ENCODE data around the gene ARHGAP29. TPM values are rescaled to one million over a fixed set of nuclear protein-coding genes. Genes with fewer than 3 reads are reported as not detected.

The ARHGAP29 gene
- total and polyA plus RNA-seq, 2 experiments from 2014 or later, result 9.6 to 22.3 TPM

- TF ChIP-seq, protein P1, sequence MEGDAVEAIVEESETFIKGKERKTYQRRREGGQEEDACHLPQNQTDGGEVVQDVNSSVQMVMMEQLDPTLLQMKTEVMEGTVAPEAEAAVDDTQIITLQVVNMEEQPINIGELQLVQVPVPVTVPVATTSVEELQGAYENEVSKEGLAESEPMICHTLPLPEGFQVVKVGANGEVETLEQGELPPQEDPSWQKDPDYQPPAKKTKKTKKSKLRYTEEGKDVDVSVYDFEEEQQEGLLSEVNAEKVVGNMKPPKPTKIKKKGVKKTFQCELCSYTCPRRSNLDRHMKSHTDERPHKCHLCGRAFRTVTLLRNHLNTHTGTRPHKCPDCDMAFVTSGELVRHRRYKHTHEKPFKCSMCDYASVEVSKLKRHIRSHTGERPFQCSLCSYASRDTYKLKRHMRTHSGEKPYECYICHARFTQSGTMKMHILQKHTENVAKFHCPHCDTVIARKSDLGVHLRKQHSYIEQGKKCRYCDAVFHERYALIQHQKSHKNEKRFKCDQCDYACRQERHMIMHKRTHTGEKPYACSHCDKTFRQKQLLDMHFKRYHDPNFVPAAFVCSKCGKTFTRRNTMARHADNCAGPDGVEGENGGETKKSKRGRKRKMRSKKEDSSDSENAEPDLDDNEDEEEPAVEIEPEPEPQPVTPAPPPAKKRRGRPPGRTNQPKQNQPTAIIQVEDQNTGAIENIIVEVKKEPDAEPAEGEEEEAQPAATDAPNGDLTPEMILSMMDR (IDR thresholded peaks at IDR 0.05; ENCODE audit: poor library complexity), result no peak
- TF ChIP-seq EZH2phosphoT487 (IDR thresholded peaks at IDR 0.05; ENCODE audit: low read depth, severe bottlenecking, unreplicated experiment), result no peak
- no peak for TF ChIP-seq EZH2 (IDR thresholded peaks at IDR 0.05; ENCODE audit: borderline replicate concordance)
- Histone ChIP-seq H3K79me2 (peaks cover 79% of the 10 kb centered on the region), H3K27ac (no peak overlapping the region), H3K9me2 (replicated peaks; ENCODE audit: insufficient read depth) (no peaks in the 10 kb centered on the region), H4K20me1 (ENCODE audit: insufficient read depth, poor library complexity, severe bottlenecking) (peaks cover 6% of the 10 kb centered on the region), H3K4me1 (ENCODE audit: insufficient read depth) (no peaks in the 10 kb centered on the region), H3K4me2 (no peak overlapping the region), H3K4me3 (no peak overlapping the region), H3K36me3 (replicated peaks; ENCODE audit: insufficient read depth, low read depth) (no peaks in the 10 kb centered on the region), H2AFZ (no peak overlapping the region), H3K27me3 (no peaks in the 10 kb centered on the region), H3K9me3 (ENCODE audit: low read depth) (no peaks in the 10 kb centered on the region)
- DNase-seq (ENCODE audit: low spot score), result no peak
- 80% methylated on average over 2 of the region's 2 CpGs for WGBS (ENCODE audit: low lambda C conversion rate, missing lambda C conversion rate)
Measured at GRCh38 chr1:94225845-94226244, 11.5 kb downstream of the ARHGAP29 start.

DNA sequence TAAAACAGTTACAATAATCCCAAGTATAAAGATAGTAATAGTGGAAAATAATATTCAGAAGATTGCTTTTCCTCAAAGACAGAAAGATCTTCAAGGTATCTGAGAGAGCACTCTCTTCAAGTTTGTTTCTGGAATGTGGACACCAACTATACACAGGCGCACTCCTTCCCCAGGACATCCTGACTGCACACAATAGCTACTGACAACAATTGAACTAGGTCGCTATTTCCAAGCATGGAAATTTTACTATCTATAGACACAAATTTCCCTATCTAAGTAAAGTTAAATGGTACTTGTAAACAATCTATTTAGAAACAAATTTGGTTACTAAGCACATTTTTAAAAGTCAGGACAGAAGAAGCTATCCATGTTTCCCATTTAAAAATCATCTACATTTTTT, 19.1 kb downstream of the ARHGAP29 start:
- WGBS (ENCODE audit: low lambda C conversion rate, missing lambda C conversion rate), result 87% methylated on average over 2 of the region's 2 CpGs
- no peaks in the 10 kb centered on the region for H3K27me3 ChIP-seq
- no peak overlapping the region for H3K4me3 ChIP-seq
- no peaks in the 10 kb centered on the region for H3K9me2 ChIP-seq (replicated peaks; ENCODE audit: insufficient read depth)
- no peaks in the 10 kb centered on the region for H3K9me3 ChIP-seq (ENCODE audit: low read depth)
- no peak overlapping the region for H3K4me2 ChIP-seq
- no peaks in the 10 kb centered on the region for H4K20me1 ChIP-seq (ENCODE audit: insufficient read depth, poor library complexity, severe bottlenecking)
- H3K4me1 ChIP-seq (ENCODE audit: insufficient read depth), result no peaks in the 10 kb centered on the region
- peaks cover 37% of the 10 kb centered on the region for H3K79me2 ChIP-seq
- H3K36me3 ChIP-seq (replicated peaks; ENCODE audit: insufficient read depth, low read depth), result no peaks in the 10 kb centered on the region
- H3K27ac ChIP-seq, result no peak overlapping the region
- DNase-seq (ENCODE audit: low spot score), result no peak
- TF ChIP-seq EZH2phosphoT487 (IDR thresholded peaks at IDR 0.05; ENCODE audit: low read depth, severe bottlenecking, unreplicated experiment) (no peak), EZH2 (IDR thresholded peaks at IDR 0.05; ENCODE audit: borderline replicate concordance) (no peak)
- TF ChIP-seq, protein P1 (IDR thresholded peaks at IDR 0.05; ENCODE audit: poor library complexity), result no peak
- no peak overlapping the region for H2AFZ ChIP-seq

DNA sequence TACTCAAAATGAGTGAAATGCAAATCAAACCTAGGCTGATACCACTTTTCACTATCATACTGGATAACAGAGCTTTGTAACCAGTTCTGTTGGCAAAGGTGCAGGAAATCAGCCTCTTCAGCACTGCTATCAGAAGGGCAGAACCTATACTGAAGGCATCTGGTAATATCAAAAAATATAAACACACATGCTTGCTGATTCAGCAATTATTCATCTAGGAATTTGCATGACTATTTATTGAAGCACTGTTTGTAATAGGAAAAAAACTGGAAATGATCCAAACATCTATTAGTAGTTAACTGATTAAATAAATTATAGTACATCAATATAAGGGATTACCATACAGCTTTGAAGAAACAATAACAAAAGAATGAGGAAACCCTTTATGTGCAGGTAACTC, 21.4 kb downstream of the ARHGAP29 start:
- Histone ChIP-seq H2AFZ (no peak overlapping the region), H3K27ac (no peak overlapping the region), H3K4me2 (no peak overlapping the region), H3K4me3 (no peak overlapping the region), H3K4me1 (ENCODE audit: insufficient read depth) (no peaks in the 10 kb centered on the region), H3K27me3 (no peaks in the 10 kb centered on the region), H3K36me3 (replicated peaks; ENCODE audit: insufficient read depth, low read depth) (no peaks in the 10 kb centered on the region), H3K9me2 (replicated peaks; ENCODE audit: insufficient read depth) (no peaks in the 10 kb centered on the region), H4K20me1 (ENCODE audit: insufficient read depth, poor library complexity, severe bottlenecking) (no peaks in the 10 kb centered on the region), H3K79me2 (peaks cover 27% of the 10 kb centered on the region), H3K9me3 (ENCODE audit: low read depth) (no peaks in the 10 kb centered on the region)
- DNase-seq (ENCODE audit: low spot score), result no peak
- no peak for TF ChIP-seq EZH2 (IDR thresholded peaks at IDR 0.05; ENCODE audit: borderline replicate concordance)
- TF ChIP-seq EZH2phosphoT487 (IDR thresholded peaks at IDR 0.05; ENCODE audit: low read depth, severe bottlenecking, unreplicated experiment), result no peak
- TF ChIP-seq, protein P1 (IDR thresholded peaks at IDR 0.05; ENCODE audit: poor library complexity), result no peak

DNA sequence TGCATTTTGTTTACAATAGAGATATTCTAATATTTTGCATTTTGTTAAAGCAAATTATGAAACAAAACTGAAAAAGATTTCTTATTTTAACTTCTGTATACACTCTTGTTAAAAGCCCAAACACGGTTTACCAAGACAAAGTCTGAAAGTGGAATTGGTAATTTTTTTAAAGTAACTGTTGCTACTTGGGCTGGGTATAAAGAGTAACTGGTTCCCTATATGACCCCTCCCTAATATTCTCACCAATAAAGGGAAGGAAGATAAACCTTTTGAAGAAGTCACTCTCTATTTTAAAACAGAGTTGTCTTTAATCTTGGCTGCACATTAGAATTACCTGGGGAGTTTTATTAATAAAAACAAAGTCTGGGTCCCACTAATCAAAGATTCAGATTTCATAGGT, 27.4 kb downstream of the ARHGAP29 start:
- H3K4me1 ChIP-seq (ENCODE audit: insufficient read depth), result no peaks in the 10 kb centered on the region
- H3K9me2 ChIP-seq (replicated peaks; ENCODE audit: insufficient read depth), result no peaks in the 10 kb centered on the region
- peaks cover 15% of the 10 kb centered on the region for H3K79me2 ChIP-seq
- H3K36me3 ChIP-seq (replicated peaks; ENCODE audit: insufficient read depth, low read depth), result no peaks in the 10 kb centered on the region
- H2AFZ ChIP-seq, result no peak overlapping the region
- H3K27ac ChIP-seq, result no peak overlapping the region
- no peaks in the 10 kb centered on the region for H3K9me3 ChIP-seq (ENCODE audit: low read depth)
- no peaks in the 10 kb centered on the region for H4K20me1 ChIP-seq (ENCODE audit: insufficient read depth, poor library complexity, severe bottlenecking)
- TF ChIP-seq, protein P1 (IDR thresholded peaks at IDR 0.05; ENCODE audit: poor library complexity), result no peak
- TF ChIP-seq EZH2 (IDR thresholded peaks at IDR 0.05; ENCODE audit: borderline replicate concordance), result no peak
- no peak for TF ChIP-seq EZH2phosphoT487 (IDR thresholded peaks at IDR 0.05; ENCODE audit: low read depth, severe bottlenecking, unreplicated experiment)
- H3K4me3 ChIP-seq, result no peak overlapping the region
- no peaks in the 10 kb centered on the region for H3K27me3 ChIP-seq
- WGBS (ENCODE audit: low lambda C conversion rate, missing lambda C conversion rate), result 100% methylated on average over 1 of the region's 1 CpG
- no peak for DNase-seq (ENCODE audit: low spot score)
- H3K4me2 ChIP-seq, result no peak overlapping the region
